Mesothelial cell of epicardium (in vitro differentiated cells): Measurements from ENCODE around the gene TFF2. TPM values are rescaled to one million over a fixed set of nuclear protein-coding genes. Genes with fewer than 3 reads are reported as not detected.

Experiments
- DNase-seq, 2 experiments: peaks; one replicate each; pipeline ENCODE4 v3.0.0; 2021; ENCODE audit warnings: low spot score in 2 of 2; ENCODE audit not compliant: unreplicated experiment in 2 of 2
- H3K27ac Mint-ChIP-seq: 2 replicates; pipeline ENCODE4 v1.8.0; 2021; ENCODE audit warnings: mixed read lengths
- H3K27me3 Mint-ChIP-seq: 2 replicates; pipeline ENCODE4 v1.8.0; 2021; ENCODE audit warnings: low read depth, mixed read lengths
- H3K36me3 Mint-ChIP-seq: 2 replicates; pipeline ENCODE4 v1.8.0; 2021; ENCODE audit warnings: mixed read lengths
- H3K4me1 Mint-ChIP-seq: 2 replicates; pipeline ENCODE4 v1.8.0; 2021; ENCODE audit warnings: mixed read lengths
- H3K4me3 Mint-ChIP-seq: 2 replicates; pipeline ENCODE4 v1.8.0; 2021; ENCODE audit warnings: mild to moderate bottlenecking, moderate library complexity, mixed read lengths
- H3K9me3 Mint-ChIP-seq: 2 replicates; pipeline ENCODE4 v1.8.0; 2021; ENCODE audit warnings: mixed read lengths
- total RNA-seq: library from RNA; stranded (reverse); gene quantifications from 3 replicates; pipeline ENCODE4 v1.2.1, GENCODE V29; 2021
- TF ChIP-seq, protein P1 (sequence below): fragments of 200-600 bp; sonication (generic); IDR thresholded peaks from one replicate; pipeline ENCODE4 v1.5.0; 2021; ENCODE audit warnings: antibody characterized with exemption; ENCODE audit not compliant: unreplicated experiment

The TFF2 gene
- total RNA-seq, 1 donor from 2014 or later = not detected

DNA sequence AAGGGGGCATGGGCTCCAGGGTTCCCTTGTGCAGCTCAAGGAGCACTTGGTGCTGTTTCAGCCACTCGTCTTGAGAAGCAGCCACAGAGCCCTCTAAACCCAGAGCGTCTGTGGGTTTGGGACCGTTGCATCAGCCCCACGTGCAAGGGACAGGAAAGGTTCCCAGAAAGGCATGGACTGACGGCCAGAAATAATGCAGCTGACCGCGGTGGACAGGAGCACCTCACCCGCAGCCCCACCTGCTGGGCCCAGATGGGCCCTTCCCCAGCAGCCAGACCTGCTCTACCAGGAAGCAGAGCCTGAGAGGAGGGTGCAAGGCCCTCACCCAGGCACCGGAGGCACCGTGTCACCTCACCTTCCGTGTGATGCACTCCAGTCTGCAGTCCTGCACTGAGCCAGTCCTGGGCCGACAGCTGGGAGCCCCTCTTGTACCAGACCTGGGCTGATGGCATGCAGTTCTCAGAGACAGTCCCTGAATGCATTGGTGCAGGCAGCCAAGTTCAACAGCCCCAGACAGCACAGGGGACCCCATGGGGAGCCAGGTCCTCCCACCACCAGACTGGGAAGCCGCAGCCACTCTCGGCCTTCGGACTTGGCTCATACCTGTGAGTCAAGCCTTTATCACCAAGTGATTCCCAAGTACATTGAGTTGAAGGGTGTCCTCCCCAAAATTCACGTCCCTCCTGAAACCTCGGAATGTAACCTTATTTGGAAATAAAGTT is 30.8 kb downstream of the TFF2 start:
- Mint-ChIP-seq H3K4me3 (no peak overlapping the region), H3K27ac (no peak overlapping the region), H3K27me3 (peaks cover 28% of the 10 kb centered on the region), H3K36me3 (no peaks in the 10 kb centered on the region), H3K4me1 (no peaks in the 10 kb centered on the region), H3K9me3 (peaks cover under 1% of the 10 kb centered on the region)
- DNase-seq = no peak
- TF ChIP-seq, protein P1, sequence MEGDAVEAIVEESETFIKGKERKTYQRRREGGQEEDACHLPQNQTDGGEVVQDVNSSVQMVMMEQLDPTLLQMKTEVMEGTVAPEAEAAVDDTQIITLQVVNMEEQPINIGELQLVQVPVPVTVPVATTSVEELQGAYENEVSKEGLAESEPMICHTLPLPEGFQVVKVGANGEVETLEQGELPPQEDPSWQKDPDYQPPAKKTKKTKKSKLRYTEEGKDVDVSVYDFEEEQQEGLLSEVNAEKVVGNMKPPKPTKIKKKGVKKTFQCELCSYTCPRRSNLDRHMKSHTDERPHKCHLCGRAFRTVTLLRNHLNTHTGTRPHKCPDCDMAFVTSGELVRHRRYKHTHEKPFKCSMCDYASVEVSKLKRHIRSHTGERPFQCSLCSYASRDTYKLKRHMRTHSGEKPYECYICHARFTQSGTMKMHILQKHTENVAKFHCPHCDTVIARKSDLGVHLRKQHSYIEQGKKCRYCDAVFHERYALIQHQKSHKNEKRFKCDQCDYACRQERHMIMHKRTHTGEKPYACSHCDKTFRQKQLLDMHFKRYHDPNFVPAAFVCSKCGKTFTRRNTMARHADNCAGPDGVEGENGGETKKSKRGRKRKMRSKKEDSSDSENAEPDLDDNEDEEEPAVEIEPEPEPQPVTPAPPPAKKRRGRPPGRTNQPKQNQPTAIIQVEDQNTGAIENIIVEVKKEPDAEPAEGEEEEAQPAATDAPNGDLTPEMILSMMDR = no peak

DNA sequence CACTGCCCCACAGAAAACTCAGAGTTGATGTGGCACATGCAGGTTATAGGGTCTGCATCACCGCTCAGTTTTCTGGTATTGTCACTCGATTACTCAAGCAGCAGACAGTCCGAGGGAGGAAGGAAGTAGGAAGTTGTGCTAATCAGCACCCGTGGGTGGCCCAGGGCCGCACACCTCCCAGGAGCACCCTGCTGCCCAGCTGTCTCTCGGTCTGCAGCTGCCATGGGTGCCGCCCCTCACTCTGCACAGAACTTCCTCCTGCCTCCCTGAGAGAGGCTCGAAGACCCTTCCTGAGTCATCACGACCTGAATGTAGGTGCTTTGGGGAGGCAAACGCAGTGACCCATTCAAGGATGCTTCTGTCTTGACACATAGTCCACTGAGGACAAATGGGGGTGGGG is 31.4 kb downstream of the TFF2 start:
- Mint-ChIP-seq H3K9me3 (no peaks in the 10 kb centered on the region), H3K4me1 (no peaks in the 10 kb centered on the region), H3K4me3 (no peak overlapping the region), H3K36me3 (no peaks in the 10 kb centered on the region), H3K27me3 (peaks cover 24% of the 10 kb centered on the region), H3K27ac (no peak overlapping the region)
- no peak for DNase-seq
- TF ChIP-seq, protein P1 = no peak

DNA sequence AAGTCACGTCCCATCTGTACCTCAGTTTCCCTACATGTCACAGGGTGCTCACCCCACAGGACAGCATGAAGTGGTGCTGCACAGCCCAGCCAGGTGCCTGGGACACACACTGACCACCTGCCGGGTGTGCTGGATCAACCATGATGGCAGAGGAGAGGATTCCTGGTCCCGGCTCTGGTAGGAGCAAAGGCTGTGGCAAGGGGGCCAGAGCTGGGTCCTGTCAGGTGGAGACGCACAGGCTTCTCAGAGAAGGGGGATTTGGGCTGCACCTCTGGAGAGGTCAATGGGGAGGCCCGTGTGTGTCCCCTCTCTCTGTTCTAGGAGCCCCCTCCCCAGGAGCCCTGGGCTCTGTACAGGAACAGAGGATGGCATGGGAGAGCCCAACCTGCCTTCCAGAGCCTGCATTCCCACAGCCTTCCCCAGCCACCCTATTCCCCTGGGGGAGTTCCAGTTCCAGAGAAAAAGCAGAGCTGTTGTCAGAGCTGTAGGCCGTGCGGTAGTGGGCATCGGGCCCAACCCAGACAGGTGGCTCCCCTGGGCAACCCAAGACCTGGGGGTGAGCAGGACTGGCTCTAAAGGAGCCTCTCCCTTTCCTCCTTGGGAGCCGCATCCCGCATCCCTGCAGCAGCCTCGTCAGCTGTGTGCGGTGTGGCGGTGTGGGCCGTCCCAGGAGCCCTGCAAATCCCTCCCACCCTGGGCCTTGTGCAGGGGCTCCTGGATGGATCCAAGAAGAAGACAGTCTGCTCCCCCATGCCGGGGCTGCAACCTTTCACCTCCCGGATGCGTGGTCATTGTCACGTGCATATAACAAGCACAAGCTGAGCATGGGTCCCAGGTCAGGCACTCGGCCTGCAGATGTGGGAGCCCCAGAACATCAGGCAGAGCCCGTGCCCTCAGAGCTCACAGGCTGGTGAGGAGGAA is 32.7 kb downstream of the TFF2 start:
- Mint-ChIP-seq H3K4me1 (no peaks in the 10 kb centered on the region), H3K36me3 (no peaks in the 10 kb centered on the region), H3K9me3 (no peaks in the 10 kb centered on the region), H3K27ac (no peak overlapping the region), H3K4me3 (no peak overlapping the region), H3K27me3 (peaks cover 29% of the 10 kb centered on the region)
- TF ChIP-seq, protein P1 = no peak
- no peak for DNase-seq

GRCh38 chr21:42317341-42317741 is 33.5 kb downstream of the TFF2 start:
- H3K9me3 Mint-ChIP-seq = no peaks in the 10 kb centered on the region
- H3K36me3 Mint-ChIP-seq = no peaks in the 10 kb centered on the region
- H3K27ac Mint-ChIP-seq = no peak overlapping the region
- H3K27me3 Mint-ChIP-seq = peaks cover 25% of the 10 kb centered on the region
- H3K4me3 Mint-ChIP-seq = no peak overlapping the region
- no peak for DNase-seq
- TF ChIP-seq, protein P1 = no peak
- H3K4me1 Mint-ChIP-seq = no peaks in the 10 kb centered on the region

- Mint-ChIP-seq H3K36me3 (no peaks in the 10 kb centered on the region), H3K9me3 (no peaks in the 10 kb centered on the region), H3K4me1 (no peaks in the 10 kb centered on the region), H3K27ac (no peak overlapping the region), H3K27me3 (peaks cover 29% of the 10 kb centered on the region), H3K4me3 (no peak overlapping the region)
- TF ChIP-seq, protein P1 = no peak
- no peak for DNase-seq
Observed at GRCh38 chr21:42316891-42317290, 33.9 kb downstream of the TFF2 start.
